Liver (tissue), 9 donors: ENCODE results near the gene HDAC3. TPM values are rescaled to one million over a fixed set of nuclear protein-coding genes. Genes with fewer than 3 reads are reported as not detected.

Source experiments
- DNase-seq: peaks from one replicate; pipeline ENCODE4 v3.0.0-alpha.2; 2017; ENCODE audit warnings: low spot score
- H3K27ac ChIP-seq, 2 donors: one replicate each; pipeline ENCODE4 v1.7.0; 2013; ENCODE audit warnings: inconsistent platforms in 2 of 2, low read length in 2 of 2, control low read depth in 1 of 2, low read depth in 1 of 2, mild to moderate bottlenecking in 1 of 2
- H3K27me3 ChIP-seq, 4 donors: one replicate each; pipeline versions ENCODE4 v1.6.1 to v1.7.0; 2013; ENCODE audit warnings: low read length in 3 of 4, inconsistent platforms in 1 of 4, mild to moderate bottlenecking in 1 of 4, moderate library complexity in 1 of 4; ENCODE audit not compliant: control insufficient read depth in 4 of 4, insufficient read depth in 4 of 4
- H3K36me3 ChIP-seq, 4 donors: one replicate each; pipeline versions ENCODE4 v1.6.1 to v1.7.0; 2013; ENCODE audit warnings: low read length in 3 of 4, mild to moderate bottlenecking in 3 of 4, low read depth in 1 of 4, moderate library complexity in 1 of 4; ENCODE audit not compliant: control insufficient read depth in 4 of 4, insufficient read depth in 3 of 4
- H3K4me1 ChIP-seq, 4 donors: one replicate each; pipeline versions ENCODE4 v1.6.1 to v1.7.0; 2013; ENCODE audit warnings: low read length in 3 of 4, mild to moderate bottlenecking in 3 of 4, moderate library complexity in 1 of 4; ENCODE audit not compliant: control insufficient read depth in 4 of 4, insufficient read depth in 4 of 4
- H3K4me3 ChIP-seq, 3 donors: one replicate each; pipeline versions ENCODE4 v1.6.1 to v1.7.0; 2013; ENCODE audit warnings: low read length in 3 of 3, control low read depth in 1 of 3, low read depth in 1 of 3, mild to moderate bottlenecking in 1 of 3
- H3K9ac ChIP-seq, 2 donors: one replicate each; pipeline ENCODE4 v1.7.0; 2013; ENCODE audit warnings: low read length in 2 of 2, mild to moderate bottlenecking in 2 of 2, moderate library complexity in 2 of 2, control low read depth in 1 of 2, low read depth in 1 of 2
- H3K9me3 ChIP-seq, 4 donors: one replicate each; pipeline versions ENCODE4 v1.6.1 to v1.7.0; 2013; ENCODE audit warnings: low read length in 3 of 4; ENCODE audit not compliant: control insufficient read depth in 4 of 4
- EGR1 ChIP-seq, 2 donors: IDR thresholded peaks; 2 replicates each; pipeline ENCODE4 v1.6.1; 2016 to 2018; ENCODE audit warnings: antibody characterized with exemption in 2 of 2, low read depth in 2 of 2
- FOXA1 ChIP-seq: IDR thresholded peaks from 2 replicates; pipeline ENCODE4 v1.6.1; 2016; ENCODE audit warnings: antibody characterized with exemption
- FOXA2 ChIP-seq: IDR thresholded peaks from 2 replicates; pipeline ENCODE4 v1.6.1; 2016; ENCODE audit warnings: antibody characterized with exemption
- GABPA ChIP-seq, 2 donors: IDR thresholded peaks in 1 of 2; conservative IDR thresholded peaks in 1 of 2; 2 replicates each; pipeline ENCODE4 v1.6.1; 2016; ENCODE audit warnings: antibody characterized with exemption in 2 of 2, mild to moderate bottlenecking in 1 of 2, moderate library complexity in 1 of 2
- HNF4A ChIP-seq, 2 donors: conservative IDR thresholded peaks; 2 replicates each; pipeline ENCODE4 v1.6.1; 2016; ENCODE audit warnings: antibody characterized with exemption in 2 of 2, mild to moderate bottlenecking in 2 of 2
- HNF4G ChIP-seq: IDR thresholded peaks from 2 replicates; pipeline ENCODE4 v1.6.1; 2016; ENCODE audit warnings: antibody characterized with exemption
- JUND ChIP-seq, 2 donors: IDR thresholded peaks; 2 replicates each; pipeline ENCODE4 v1.6.1; 2016; ENCODE audit warnings: antibody characterized with exemption in 2 of 2
- NR2F2 ChIP-seq: IDR thresholded peaks from 2 replicates; pipeline ENCODE4 v1.6.1; 2016; ENCODE audit warnings: antibody characterized with exemption
- RAD21 ChIP-seq, 2 donors: IDR thresholded peaks; 2 replicates each; pipeline ENCODE4 v1.6.1; 2016; ENCODE audit warnings: antibody characterized with exemption in 2 of 2, mild to moderate bottlenecking in 2 of 2
- REST ChIP-seq: IDR thresholded peaks from 2 replicates; pipeline ENCODE4 v1.6.1; 2016; ENCODE audit warnings: antibody characterized with exemption, mild to moderate bottlenecking
- RXRA ChIP-seq, 2 donors: IDR thresholded peaks; 2 replicates each; pipeline ENCODE4 v1.6.1; 2017 to 2018; ENCODE audit warnings: antibody characterized with exemption in 2 of 2, mild to moderate bottlenecking in 1 of 2
- SP1 ChIP-seq: IDR thresholded peaks from 2 replicates; pipeline ENCODE4 v1.6.1; 2018; ENCODE audit warnings: antibody characterized with exemption, mild to moderate bottlenecking
- TAF1 ChIP-seq: conservative IDR thresholded peaks from 2 replicates; pipeline ENCODE4 v1.6.1; 2016; ENCODE audit warnings: antibody characterized with exemption, mild to moderate bottlenecking
- YY1 ChIP-seq: IDR thresholded peaks from 2 replicates; pipeline ENCODE4 v1.6.1; 2016; ENCODE audit warnings: antibody characterized with exemption, mild to moderate bottlenecking
- ZBTB33 ChIP-seq: IDR thresholded peaks from 2 replicates; pipeline ENCODE4 v1.6.1; 2016; ENCODE audit warnings: antibody characterized with exemption
- WGBS: extraction: QIAGEN DNeasy Blood & Tissue Kit; methylation state at CpG from one replicate; pipeline ENCODE4 v1.1.7; 2013; 5-methylcytosine and 5-hydroxymethylcytosine counted together
- polyA plus RNA-seq, 2 donors: library from polyadenylated mRNA; stranded (reverse) in 1 of 2; unstranded in 1 of 2; fragments of 200-250 nt in 1 of 2; fragments of >200 nt in 1 of 2; fragmentation: Nextera tagmentation in 1 of 2; extraction: Ambion mirVana in 1 of 2; gene quantifications; one replicate each; pipeline versions ENCODE4 v1.2.1 to v1.2.3, GENCODE V29; 2013 to 2015
- total RNA-seq, 2 donors: library from RNA; depleted of rRNA; stranded (reverse); fragments of >200 nt; gene quantifications; one replicate each; pipeline ENCODE4 v1.2.3, GENCODE V29; 2014
- TF ChIP-seq, protein P1 (sequence below): fragments of 150-350 bp; IDR thresholded peaks from 2 replicates; pipeline ENCODE4 v1.5.1; 2017; ENCODE audit warnings: improper control_type of control experiment, low read depth, low read length; ENCODE audit not compliant: missing input control
- TF ChIP-seq, protein P2 (sequence below): IDR thresholded peaks from 2 replicates; pipeline ENCODE4 v1.6.1; 2016; ENCODE audit warnings: antibody characterized with exemption
- TF ChIP-seq, protein P3 (sequence below): IDR thresholded peaks from 2 replicates; pipeline ENCODE4 v1.6.1; 2016; ENCODE audit warnings: antibody characterized with exemption
- donor health status: healthy.
- donor health status: healthy.
- donor health status: healthy.
- donor health status: healthy.
- donor health status: healthy.

HDAC3 gene
- total and polyA plus RNA-seq, 4 donors: 20.1 to 45.3 (median 35.1) TPM

- H3K4me1 ChIP-seq: peaks cover 0 to 4% (median 1%) of the 10 kb centered on the region in 4 donors
- H3K27ac ChIP-seq: no peak overlapping the region
- no peaks in the 10 kb centered on the region for H3K9me3 ChIP-seq
- no peak overlapping the region for H3K9ac ChIP-seq
- no peaks in the 10 kb centered on the region for H3K36me3 ChIP-seq
- WGBS: 96% methylated on average over 5 of the region's 5 CpGs
- no peak for DNase-seq
- TF ChIP-seq JUND (IDR thresholded peaks at IDR 0.05) (no peak), NR2F2 (no peak), TAF1 (no peak), REST (no peak), ZBTB33 (no peak), EGR1 (IDR thresholded peaks at IDR 0.05; ENCODE audit: low read depth in 2 of 2) (no peak), YY1 (no peak), SP1 (no peak), HNF4G (no peak), RAD21 (IDR thresholded peaks at IDR 0.05) (no peak), HNF4A (conservative IDR thresholded peaks at IDR 0.05) (no peak), FOXA2 (no peak), RXRA (IDR thresholded peaks at IDR 0.05) (no peak), GABPA (IDR thresholded peaks at IDR 0.05 in 1 of 2, conservative IDR thresholded peaks at IDR 0.05 in 1 of 2) (no peak)
- TF ChIP-seq, protein P1, sequence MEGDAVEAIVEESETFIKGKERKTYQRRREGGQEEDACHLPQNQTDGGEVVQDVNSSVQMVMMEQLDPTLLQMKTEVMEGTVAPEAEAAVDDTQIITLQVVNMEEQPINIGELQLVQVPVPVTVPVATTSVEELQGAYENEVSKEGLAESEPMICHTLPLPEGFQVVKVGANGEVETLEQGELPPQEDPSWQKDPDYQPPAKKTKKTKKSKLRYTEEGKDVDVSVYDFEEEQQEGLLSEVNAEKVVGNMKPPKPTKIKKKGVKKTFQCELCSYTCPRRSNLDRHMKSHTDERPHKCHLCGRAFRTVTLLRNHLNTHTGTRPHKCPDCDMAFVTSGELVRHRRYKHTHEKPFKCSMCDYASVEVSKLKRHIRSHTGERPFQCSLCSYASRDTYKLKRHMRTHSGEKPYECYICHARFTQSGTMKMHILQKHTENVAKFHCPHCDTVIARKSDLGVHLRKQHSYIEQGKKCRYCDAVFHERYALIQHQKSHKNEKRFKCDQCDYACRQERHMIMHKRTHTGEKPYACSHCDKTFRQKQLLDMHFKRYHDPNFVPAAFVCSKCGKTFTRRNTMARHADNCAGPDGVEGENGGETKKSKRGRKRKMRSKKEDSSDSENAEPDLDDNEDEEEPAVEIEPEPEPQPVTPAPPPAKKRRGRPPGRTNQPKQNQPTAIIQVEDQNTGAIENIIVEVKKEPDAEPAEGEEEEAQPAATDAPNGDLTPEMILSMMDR: no peak
- TF ChIP-seq, protein P2, sequence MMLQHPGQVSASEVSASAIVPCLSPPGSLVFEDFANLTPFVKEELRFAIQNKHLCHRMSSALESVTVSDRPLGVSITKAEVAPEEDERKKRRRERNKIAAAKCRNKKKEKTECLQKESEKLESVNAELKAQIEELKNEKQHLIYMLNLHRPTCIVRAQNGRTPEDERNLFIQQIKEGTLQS: no peak
- TF ChIP-seq, protein P3, sequence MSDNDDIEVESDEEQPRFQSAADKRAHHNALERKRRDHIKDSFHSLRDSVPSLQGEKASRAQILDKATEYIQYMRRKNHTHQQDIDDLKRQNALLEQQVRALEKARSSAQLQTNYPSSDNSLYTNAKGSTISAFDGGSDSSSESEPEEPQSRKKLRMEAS: no peak
- H3K27me3 ChIP-seq: no peaks in the 10 kb centered on the region
- H3K4me3 ChIP-seq: no peak overlapping the region
Measured at GRCh38 chr5:141647242-141647641, 10.6 kb upstream of the HDAC3 start.

- WGBS: 94% methylated on average over 6 of the region's 6 CpGs
- no peaks in the 10 kb centered on the region for H3K36me3 ChIP-seq
- H3K27ac ChIP-seq: no peak overlapping the region
- peaks cover 0 to 4% (median 1%) of the 10 kb centered on the region in 4 donors for H3K4me1 ChIP-seq
- TF ChIP-seq, protein P1: no peak
- TF ChIP-seq SP1: no peak
- TF ChIP-seq RXRA (IDR thresholded peaks at IDR 0.05): no peak
- no peak for TF ChIP-seq YY1
- TF ChIP-seq JUND (IDR thresholded peaks at IDR 0.05): no peak
- TF ChIP-seq, protein P2: no peak
- TF ChIP-seq FOXA1: no peak
- TF ChIP-seq EGR1 (IDR thresholded peaks at IDR 0.05; ENCODE audit: low read depth in 2 of 2): no peak
- TF ChIP-seq RAD21 (IDR thresholded peaks at IDR 0.05): no peak
- TF ChIP-seq, protein P3: no peak
- TF ChIP-seq HNF4G: no peak
- TF ChIP-seq TAF1: no peak
- no peak for DNase-seq
- no peaks in the 10 kb centered on the region for H3K9me3 ChIP-seq
- H3K27me3 ChIP-seq: no peaks in the 10 kb centered on the region
- no peak overlapping the region for H3K4me3 ChIP-seq
- no peak overlapping the region for H3K9ac ChIP-seq
Measured at GRCh38 chr5:141646026-141646425, 9.4 kb upstream of the HDAC3 start.
